Thoracic aorta (tissue), 2 donors: ENCODE results near the gene MTMR4. TPM values are rescaled to one million over a fixed set of nuclear protein-coding genes. Genes with fewer than 3 reads are reported as not detected.
A peak's percentile ranks its signal among the peaks of the same experiment; 100 is the strongest.

Source experiments
- ATAC-seq: fragments of 150-250 bp; one replicate; pipeline ENCODE4 v1.8.0; 2017; ENCODE audit warnings: low read depth; ENCODE audit not compliant: insufficient number of reproducible peaks, low FRiP score
- DNase-seq: peaks from one replicate; pipeline ENCODE4 v3.0.0-alpha.2; 2020; ENCODE audit warnings: low spot score
- H3K27ac ChIP-seq, 2 donors: fragments of 200-600 bp; sonication (generic); 1 replicate in 1 of 2; 2 replicates in 1 of 2; pipeline ENCODE4 v1.5.1; 2016; ENCODE audit warnings: mild to moderate bottlenecking in 2 of 2, moderate library complexity in 2 of 2
- H3K27me3 ChIP-seq: fragments of 200-600 bp; sonication (generic); replicated peaks from 2 replicates; pipeline ENCODE4 v1.6.0; 2016; ENCODE audit warnings: mild to moderate bottlenecking; ENCODE audit not compliant: insufficient read depth
- H3K36me3 ChIP-seq: fragments of 200-600 bp; sonication (generic); one replicate; pipeline ENCODE4 v1.5.1; 2016
- H3K4me1 ChIP-seq, 2 donors: fragments of 200-600 bp; sonication (generic); 1 replicate in 1 of 2; 2 replicates in 1 of 2; pipeline versions ENCODE4 v1.5.1 to v1.6.0; 2016; ENCODE audit warnings: low read depth in 2 of 2, mild to moderate bottlenecking in 1 of 2; ENCODE audit not compliant: control insufficient read depth in 1 of 2
- H3K4me3 ChIP-seq: fragments of 200-600 bp; sonication (generic); 2 replicates; pipeline ENCODE4 v1.5.1; 2016; ENCODE audit warnings: mild to moderate bottlenecking
- H3K9me3 ChIP-seq: fragments of 200-600 bp; sonication (generic); 2 replicates; pipeline ENCODE4 v1.5.1; 2016
- CTCF ChIP-seq: fragments of 200-600 bp; sonication (generic); IDR thresholded peaks from one replicate; pipeline ENCODE4 v1.5.1; 2019; ENCODE audit warnings: antibody characterized with exemption
- total RNA-seq, 2 donors: library from RNA; depleted of rRNA; stranded (reverse); fragments of >200 nt; gene quantifications; one replicate each; pipeline versions ENCODE4 v1.1.0 to v1.2.3, GENCODE V29; 2016

MTMR4 gene
- total RNA-seq, 2 donors from 2014 or later: 31.7 to 55.4 TPM

- DNase-seq: no peak
- no peak for ATAC-seq
Measured at GRCh38 chr17:58534901-58535421, 20.5 kb upstream of the MTMR4 start.

GRCh38 chr17:58534331-58534730, 19.9 kb upstream of the MTMR4 start:
- Histone ChIP-seq H3K36me3 (no peaks in the 10 kb centered on the region), H3K27ac (no peak overlapping the region), H3K4me3 (no peak overlapping the region), H3K27me3 (no peaks in the 10 kb centered on the region), H3K9me3 (no peaks in the 10 kb centered on the region), H3K4me1 (peaks cover 0 to 33% of the 10 kb centered on the region in 2 donors)
- no peak for TF ChIP-seq CTCF
- ATAC-seq (no peak), DNase-seq (no peak)

More at GRCh38 chr17:58534901-58535421, 20.5 kb upstream of the MTMR4 start:
- no peaks in the 10 kb centered on the region for H3K9me3 ChIP-seq
- H3K27me3 ChIP-seq: no peaks in the 10 kb centered on the region
- H3K4me3 ChIP-seq: no peak overlapping the region
- H3K4me1 ChIP-seq: peaks cover 0 to 30% of the 10 kb centered on the region in 2 donors
- TF ChIP-seq CTCF: no peak
- H3K27ac ChIP-seq: no peak overlapping the region
- no peaks in the 10 kb centered on the region for H3K36me3 ChIP-seq

GRCh38 chr17:58533616-58534188, 19.3 kb upstream of the MTMR4 start:
- H3K36me3 ChIP-seq: no peaks in the 10 kb centered on the region
- TF ChIP-seq CTCF: no peak
- H3K4me1 ChIP-seq: peaks cover 0 to 33% of the 10 kb centered on the region in 2 donors
- DNase-seq (no peak), ATAC-seq (no peak)
- H3K4me3 ChIP-seq: no peak overlapping the region
- no peaks in the 10 kb centered on the region for H3K27me3 ChIP-seq
- H3K27ac ChIP-seq: no peak overlapping the region
- no peaks in the 10 kb centered on the region for H3K9me3 ChIP-seq

- ATAC-seq: no peak
- no peak for DNase-seq
- H3K4me3 ChIP-seq: peak overlapping the region; percentile 80
Measured at GRCh38 chr17:58532555-58532951, 18.1 kb upstream of the MTMR4 start.

More at GRCh38 chr17:58532555-58532951, 18.1 kb upstream of the MTMR4 start:
- Histone ChIP-seq H3K27me3 (no peaks in the 10 kb centered on the region), H3K4me1 (peaks cover 4 to 45% of the 10 kb centered on the region in 2 donors), H3K27ac (peak overlapping the region; percentile 58 to 75), H3K36me3 (no peaks in the 10 kb centered on the region), H3K9me3 (no peaks in the 10 kb centered on the region)
- no peak for TF ChIP-seq CTCF
